C4-2B (cell line): ENCODE results near the gene SLC10A7.

Experiments
- H3K27ac ChIP-seq: fragments of 450-650 bp; 2 replicates; pipeline ENCODE4 v1.5.1; 2017
- ZFX ChIP-seq: fragments of 450-650 bp; IDR thresholded peaks from 2 replicates; pipeline ENCODE4 v1.6.1; 2017
- TF ChIP-seq, protein P1 (sequence below): fragments of 450-650 bp; conservative IDR thresholded peaks from 2 replicates; pipeline ENCODE4 v1.5.1; 2017; ENCODE audit warnings: mild to moderate bottlenecking

Gene SLC10A7

DNA sequence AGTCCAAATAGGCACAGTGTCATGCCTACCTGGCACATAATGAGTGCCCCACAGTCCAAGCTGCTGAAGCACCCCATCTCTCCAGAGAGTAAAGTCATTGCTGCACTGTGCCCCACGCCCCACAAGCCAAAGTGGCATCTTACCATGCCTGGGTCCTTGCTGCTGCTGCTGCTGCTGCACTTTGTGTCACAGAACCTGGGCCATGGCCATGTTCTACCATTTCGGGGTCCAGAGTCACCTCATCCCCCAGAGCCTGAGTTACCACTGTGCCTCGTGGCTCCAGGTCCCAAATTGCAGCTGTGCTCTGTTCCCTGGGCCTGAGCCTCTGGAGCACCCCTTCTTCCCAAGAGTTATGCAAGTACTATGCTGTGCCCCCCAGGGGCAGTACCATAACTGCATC, 40.5 kb downstream of the SLC10A7 start:
- H3K27ac ChIP-seq, result no peak overlapping the region
- TF ChIP-seq ZFX, result no peak
- TF ChIP-seq, protein P1, sequence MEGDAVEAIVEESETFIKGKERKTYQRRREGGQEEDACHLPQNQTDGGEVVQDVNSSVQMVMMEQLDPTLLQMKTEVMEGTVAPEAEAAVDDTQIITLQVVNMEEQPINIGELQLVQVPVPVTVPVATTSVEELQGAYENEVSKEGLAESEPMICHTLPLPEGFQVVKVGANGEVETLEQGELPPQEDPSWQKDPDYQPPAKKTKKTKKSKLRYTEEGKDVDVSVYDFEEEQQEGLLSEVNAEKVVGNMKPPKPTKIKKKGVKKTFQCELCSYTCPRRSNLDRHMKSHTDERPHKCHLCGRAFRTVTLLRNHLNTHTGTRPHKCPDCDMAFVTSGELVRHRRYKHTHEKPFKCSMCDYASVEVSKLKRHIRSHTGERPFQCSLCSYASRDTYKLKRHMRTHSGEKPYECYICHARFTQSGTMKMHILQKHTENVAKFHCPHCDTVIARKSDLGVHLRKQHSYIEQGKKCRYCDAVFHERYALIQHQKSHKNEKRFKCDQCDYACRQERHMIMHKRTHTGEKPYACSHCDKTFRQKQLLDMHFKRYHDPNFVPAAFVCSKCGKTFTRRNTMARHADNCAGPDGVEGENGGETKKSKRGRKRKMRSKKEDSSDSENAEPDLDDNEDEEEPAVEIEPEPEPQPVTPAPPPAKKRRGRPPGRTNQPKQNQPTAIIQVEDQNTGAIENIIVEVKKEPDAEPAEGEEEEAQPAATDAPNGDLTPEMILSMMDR, result no peak

DNA sequence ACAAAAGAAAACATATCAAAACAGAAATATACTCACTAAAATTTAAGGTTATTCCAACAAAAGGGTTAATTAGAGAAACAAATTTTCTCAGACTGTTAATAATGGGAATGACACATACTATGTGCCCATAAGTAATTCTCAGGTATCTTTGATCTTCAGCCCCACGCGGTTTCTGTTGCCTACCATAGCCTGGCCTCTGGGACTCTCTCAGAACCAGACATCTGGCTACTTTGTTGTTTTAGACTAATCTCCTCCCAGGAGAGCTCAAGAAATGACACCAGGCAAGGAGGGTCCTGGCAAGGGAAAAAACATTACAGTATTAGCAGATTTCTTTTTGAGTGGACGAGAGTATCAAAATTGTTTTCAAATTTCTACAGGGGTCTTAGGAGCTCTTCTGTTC, 43.7 kb downstream of the SLC10A7 start:
- H3K27ac ChIP-seq, result no peak overlapping the region
- TF ChIP-seq, protein P1, result no peak
- TF ChIP-seq ZFX, result no peak

DNA sequence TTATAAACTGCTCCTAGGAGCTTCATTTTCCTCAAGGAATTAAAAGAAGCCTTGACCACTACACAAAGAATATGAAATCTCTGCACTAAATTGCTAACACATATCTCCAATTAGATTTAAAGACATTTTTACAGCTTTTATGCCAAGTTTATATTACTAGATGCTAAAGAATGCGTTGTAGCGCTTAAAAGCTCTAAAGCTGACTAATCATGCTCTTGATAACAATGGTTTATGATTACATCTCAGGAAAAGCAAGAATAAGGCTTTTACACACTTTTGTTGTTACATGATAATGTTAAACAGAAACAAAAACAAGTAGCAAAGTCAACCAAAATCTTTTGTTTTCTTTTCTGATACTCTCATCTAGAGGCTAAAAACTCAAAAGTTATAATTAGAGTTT, 44.7 kb downstream of the SLC10A7 start:
- TF ChIP-seq, protein P1, result no peak
- no peak for TF ChIP-seq ZFX

DNA sequence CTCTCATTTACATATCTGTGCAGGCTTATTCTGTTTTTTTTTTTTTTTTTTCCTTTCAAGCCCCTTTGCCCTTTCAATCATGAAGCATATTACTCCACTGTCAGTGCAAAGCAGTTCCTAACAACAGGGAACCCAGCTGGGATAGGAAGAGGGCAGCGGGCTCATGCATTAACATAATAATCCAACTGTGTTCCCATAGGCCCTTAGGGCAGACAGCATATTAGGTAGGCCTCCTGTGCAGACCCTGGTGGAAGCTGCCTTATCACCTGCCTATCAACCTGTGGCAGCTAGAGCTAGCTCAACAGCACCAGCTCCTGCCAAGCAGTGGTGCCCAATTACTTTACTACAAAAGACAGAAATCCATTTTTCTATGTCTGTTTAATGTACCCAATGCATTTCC, 49.3 kb downstream of the SLC10A7 start:
- TF ChIP-seq, protein P1, result no peak
- no peak for TF ChIP-seq ZFX
- H3K27ac ChIP-seq, result no peak overlapping the region

More for the DNA sequence above, 44.7 kb downstream of the SLC10A7 start:
- H3K27ac ChIP-seq, result no peak overlapping the region

DNA sequence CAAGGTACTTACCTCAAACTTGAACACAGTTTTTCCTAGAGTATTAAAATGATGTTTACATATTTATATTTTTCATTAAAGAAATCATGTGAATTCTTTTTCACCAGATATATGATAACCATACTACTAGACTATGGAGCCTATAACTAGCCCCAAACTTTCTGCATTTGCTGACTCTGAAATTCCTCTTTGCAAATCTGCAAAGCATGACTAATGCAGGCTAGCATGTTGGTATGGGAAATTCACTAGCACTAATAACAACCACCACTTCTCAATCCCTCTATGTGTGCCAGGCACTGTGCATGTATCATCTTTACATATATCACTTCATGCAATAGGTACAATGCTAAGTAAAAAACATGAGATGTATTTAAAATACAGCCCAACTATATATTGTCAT, 51.1 kb downstream of the SLC10A7 start:
- TF ChIP-seq, protein P1, result no peak
- no peak for TF ChIP-seq ZFX
- H3K27ac ChIP-seq, result no peak overlapping the region

DNA sequence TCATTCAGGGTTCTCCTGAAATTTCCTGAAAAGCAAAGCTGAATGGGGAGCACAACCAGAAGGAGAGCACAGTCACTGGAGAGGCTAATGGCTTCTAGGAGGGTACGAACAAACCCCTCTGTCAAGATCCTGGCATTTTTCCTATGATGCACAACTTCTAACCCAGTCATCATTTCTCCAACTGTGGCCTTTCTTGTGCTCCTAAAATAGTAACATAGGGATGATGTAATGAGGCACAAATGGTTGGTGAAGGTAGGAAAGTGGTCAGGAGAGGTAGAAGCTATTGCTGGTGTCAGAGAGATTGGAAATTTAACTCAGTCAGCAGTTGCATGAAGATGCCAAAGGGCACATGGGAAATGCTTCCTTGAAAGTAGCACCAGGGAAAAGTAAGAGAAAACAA, 52.7 kb downstream of the SLC10A7 start:
- H3K27ac ChIP-seq, result no peak overlapping the region
- TF ChIP-seq, protein P1, result no peak
- TF ChIP-seq ZFX, result no peak

DNA sequence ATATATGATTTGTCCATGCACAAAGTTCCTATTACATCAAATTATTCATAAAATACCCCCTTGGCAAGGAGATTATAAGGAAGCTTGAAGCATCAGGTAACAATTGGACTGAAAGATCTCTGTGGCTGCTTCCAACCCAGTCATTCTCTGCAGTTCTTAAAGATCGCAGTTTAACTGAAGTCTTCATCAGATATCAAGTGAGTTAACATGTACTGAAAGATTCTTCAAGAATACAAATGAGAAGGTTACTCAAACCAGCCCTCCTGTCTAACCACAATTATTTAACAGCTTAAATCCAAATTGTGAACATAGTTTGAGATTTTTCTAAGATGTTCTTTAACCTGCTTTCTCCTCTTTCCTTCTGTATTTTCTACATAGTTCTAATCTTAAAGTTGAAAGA, 56.1 kb downstream of the SLC10A7 start:
- no peak for TF ChIP-seq ZFX
- TF ChIP-seq, protein P1, result no peak
- no peak overlapping the region for H3K27ac ChIP-seq
